Activated T-cell treated with anti-CD3 and anti-CD28 coated beads, Interleukin-2, amount 50 U/mL, for 72 hours (primary cell): Measurements from ENCODE around the gene DNAH10. TPM values are rescaled to one million over a fixed set of nuclear protein-coding genes. Genes with fewer than 3 reads are reported as not detected.

Experiments
- ATAC-seq, 2 donors: fragments of 150-1000 bp; cut with Tn5 transposase; replicated peaks in 1 of 2; 2 replicates each; pipeline ENCODE4 v1.10.0; 2021; ENCODE audit warnings: moderate library complexity in 2 of 2, mild to moderate bottlenecking in 1 of 2
- DNase-seq, 2 donors: peaks; one replicate each; pipeline ENCODE4 v3.0.0; 2021 to 2022; ENCODE audit warnings: mixed read lengths in 1 of 2
- H3K27ac Mint-ChIP-seq: one replicate; pipeline ENCODE4 v1.8.0; 2022; ENCODE audit warnings: mild to moderate bottlenecking, moderate library complexity, mixed read lengths
- H3K27me3 Mint-ChIP-seq: one replicate; pipeline ENCODE4 v1.8.0; 2022; ENCODE audit warnings: low read depth, mixed read lengths
- H3K36me3 Mint-ChIP-seq, 2 donors: one replicate each; pipeline ENCODE4 v1.8.0; 2022; ENCODE audit warnings: mixed read lengths in 2 of 2, mild to moderate bottlenecking in 1 of 2; ENCODE audit not compliant: insufficient read depth in 2 of 2
- H3K4me1 Mint-ChIP-seq: one replicate; pipeline ENCODE4 v1.8.0; 2022; ENCODE audit warnings: low read depth, mixed read lengths
- H3K4me3 Mint-ChIP-seq, 2 donors: one replicate each; pipeline ENCODE4 v1.8.0; 2022; ENCODE audit warnings: mild to moderate bottlenecking in 2 of 2, mixed read lengths in 2 of 2, moderate library complexity in 2 of 2
- H3K9me3 Mint-ChIP-seq, 2 donors: one replicate each; pipeline ENCODE4 v1.8.0; 2022; ENCODE audit warnings: mixed read lengths in 2 of 2
- total RNA-seq, 2 donors: library from RNA; stranded (reverse); gene quantifications; one replicate each; pipeline ENCODE4 v1.2.3, GENCODE V29; 2022

The DNAH10 gene
- total RNA-seq, 2 donors from 2014 or later = 0.44 to 0.46 TPM

- peaks cover 7% of the 10 kb centered on the region in 2 donors for H3K36me3 Mint-ChIP-seq
- H3K9me3 Mint-ChIP-seq = peaks cover 2 to 6% of the 10 kb centered on the region in 2 donors
- H3K4me3 Mint-ChIP-seq = no peak overlapping the region
- no peak overlapping the region for H3K27ac Mint-ChIP-seq
- ATAC-seq = no peak
- peaks cover 13% of the 10 kb centered on the region for H3K4me1 Mint-ChIP-seq
- DNase-seq = no peak
- H3K27me3 Mint-ChIP-seq = peaks cover 22% of the 10 kb centered on the region
Measured at GRCh38 chr12:123816896-123817537, 54.9 kb downstream of the DNAH10 start.

- H3K4me3 Mint-ChIP-seq = no peak overlapping the region
- peaks cover 7% of the 10 kb centered on the region for H3K4me1 Mint-ChIP-seq
- no peak for ATAC-seq
- H3K27ac Mint-ChIP-seq = no peak overlapping the region
- H3K27me3 Mint-ChIP-seq = peaks cover 22% of the 10 kb centered on the region
- H3K9me3 Mint-ChIP-seq = no peaks in the 10 kb centered on the region
- no peaks in the 10 kb centered on the region for H3K36me3 Mint-ChIP-seq
- DNase-seq = no peak
Measured at GRCh38 chr12:123822804-123823203, 60.7 kb downstream of the DNAH10 start.

GRCh38 chr12:123828120-123828519 is 66.0 kb downstream of the DNAH10 start:
- Mint-ChIP-seq H3K27me3 (peaks cover 7% of the 10 kb centered on the region), H3K4me1 (peaks cover 12% of the 10 kb centered on the region), H3K4me3 (no peak overlapping the region), H3K36me3 (no peaks in the 10 kb centered on the region), H3K27ac (peak overlapping the region; percentile 44), H3K9me3 (no peaks in the 10 kb centered on the region)
- no peak for DNase-seq
- no peak for ATAC-seq

GRCh38 chr12:123828854-123829547 is 66.9 kb downstream of the DNAH10 start:
- Mint-ChIP-seq H3K27me3 (peaks cover 7% of the 10 kb centered on the region), H3K4me1 (peaks cover 12% of the 10 kb centered on the region), H3K9me3 (no peaks in the 10 kb centered on the region), H3K4me3 (no peak overlapping the region), H3K36me3 (no peaks in the 10 kb centered on the region), H3K27ac (no peak overlapping the region)
- no peak for DNase-seq
- no peak for ATAC-seq

- Mint-ChIP-seq H3K36me3 (peaks cover 0 to 1% of the 10 kb centered on the region in 2 donors), H3K9me3 (no peaks in the 10 kb centered on the region), H3K27ac (no peak overlapping the region), H3K4me3 (no peak overlapping the region), H3K27me3 (peaks cover 7% of the 10 kb centered on the region), H3K4me1 (peaks cover 12% of the 10 kb centered on the region)
- ATAC-seq = no peak
- no peak for DNase-seq
Measured at GRCh38 chr12:123829561-123829960, 67.5 kb downstream of the DNAH10 start.

- peaks cover 1 to 4% of the 10 kb centered on the region in 2 donors for H3K36me3 Mint-ChIP-seq
- peaks cover 7% of the 10 kb centered on the region for H3K27me3 Mint-ChIP-seq
- H3K4me1 Mint-ChIP-seq = peaks cover 12% of the 10 kb centered on the region
- no peak overlapping the region for H3K27ac Mint-ChIP-seq
- DNase-seq (no peak), ATAC-seq (no peak)
- peaks cover 0 to 1% of the 10 kb centered on the region in 2 donors for H3K9me3 Mint-ChIP-seq
- H3K4me3 Mint-ChIP-seq = no peak overlapping the region
Measured at GRCh38 chr12:123830675-123831074, 68.6 kb downstream of the DNAH10 start.

GRCh38 chr12:123832052-123832451 is 70.0 kb downstream of the DNAH10 start:
- no peak for DNase-seq
- no peak overlapping the region for H3K27ac Mint-ChIP-seq
- ATAC-seq = no peak
- H3K9me3 Mint-ChIP-seq = peaks cover 0 to 1% of the 10 kb centered on the region in 2 donors
- H3K27me3 Mint-ChIP-seq = no peaks in the 10 kb centered on the region
- peaks cover 12% of the 10 kb centered on the region for H3K4me1 Mint-ChIP-seq
- peaks cover 1 to 4% of the 10 kb centered on the region in 2 donors for H3K36me3 Mint-ChIP-seq
- H3K4me3 Mint-ChIP-seq = no peak overlapping the region

GRCh38 chr12:123833830-123834229 is 71.7 kb downstream of the DNAH10 start:
- no peak overlapping the region for H3K4me3 Mint-ChIP-seq
- H3K36me3 Mint-ChIP-seq = peaks cover 1 to 4% of the 10 kb centered on the region in 2 donors
- DNase-seq = no peak
- ATAC-seq = no peak
- no peaks in the 10 kb centered on the region for H3K4me1 Mint-ChIP-seq
- peaks cover 0 to 1% of the 10 kb centered on the region in 2 donors for H3K9me3 Mint-ChIP-seq
- H3K27me3 Mint-ChIP-seq = no peaks in the 10 kb centered on the region
- H3K27ac Mint-ChIP-seq = no peak overlapping the region

- DNase-seq = no peak
- no peak overlapping the region for H3K27ac Mint-ChIP-seq
- H3K4me3 Mint-ChIP-seq = no peak overlapping the region
- H3K27me3 Mint-ChIP-seq = no peaks in the 10 kb centered on the region
- ATAC-seq = no peak
- H3K9me3 Mint-ChIP-seq = peaks cover 0 to 1% of the 10 kb centered on the region in 2 donors
- H3K4me1 Mint-ChIP-seq = no peaks in the 10 kb centered on the region
- peaks cover 1 to 4% of the 10 kb centered on the region in 2 donors for H3K36me3 Mint-ChIP-seq
Measured at GRCh38 chr12:123834845-123835244, 72.7 kb downstream of the DNAH10 start.

GRCh38 chr12:123836292-123836691 is 74.2 kb downstream of the DNAH10 start:
- no peaks in the 10 kb centered on the region for H3K4me1 Mint-ChIP-seq
- DNase-seq (no peak), ATAC-seq (no peak)
- peaks cover 1 to 4% of the 10 kb centered on the region in 2 donors for H3K36me3 Mint-ChIP-seq
- H3K27ac Mint-ChIP-seq = no peak overlapping the region
- peaks cover 8% of the 10 kb centered on the region for H3K27me3 Mint-ChIP-seq
- H3K4me3 Mint-ChIP-seq = no peak overlapping the region
- H3K9me3 Mint-ChIP-seq = peaks cover 0 to 1% of the 10 kb centered on the region in 2 donors

GRCh38 chr12:123839826-123840225 is 77.7 kb downstream of the DNAH10 start:
- H3K27ac Mint-ChIP-seq = no peak overlapping the region
- DNase-seq (no peak), ATAC-seq (no peak)
- peaks cover 8% of the 10 kb centered on the region for H3K27me3 Mint-ChIP-seq
- H3K4me3 Mint-ChIP-seq = no peak overlapping the region
- peaks cover 0 to under 1% of the 10 kb centered on the region in 2 donors for H3K36me3 Mint-ChIP-seq
- H3K4me1 Mint-ChIP-seq = peaks cover 8% of the 10 kb centered on the region
- peaks cover 0 to 1% of the 10 kb centered on the region in 2 donors for H3K9me3 Mint-ChIP-seq

GRCh38 chr12:123840765-123841425 is 78.8 kb downstream of the DNAH10 start:
- Mint-ChIP-seq H3K4me3 (no peak overlapping the region), H3K36me3 (no peaks in the 10 kb centered on the region), H3K4me1 (peaks cover 8% of the 10 kb centered on the region), H3K27ac (no peak overlapping the region), H3K9me3 (no peaks in the 10 kb centered on the region), H3K27me3 (peaks cover 8% of the 10 kb centered on the region)
- no peak for DNase-seq
- ATAC-seq = no peak
